Heart left ventricle (tissue), 16 donors: ENCODE data around the gene LDLRAD2. TPM values are rescaled to one million over a fixed set of nuclear protein-coding genes. Genes with fewer than 3 reads are reported as not detected.

Experiments
- ATAC-seq, 4 donors: fragments of 200-7000 bp; cut with Tn5 transposase; one replicate each; pipeline ENCODE4 v1.9.1; 2020 to 2022; ENCODE audit warnings: moderate library complexity in 4 of 4, mild to moderate bottlenecking in 3 of 4, moderate number of reproducible peaks in 1 of 4
- DNase-seq, 5 donors: peaks; one replicate each; pipeline ENCODE4 v3.0.0-alpha.2; 2020
- H3K27ac ChIP-seq, 12 donors: fragments of 200-600 bp; sonication (generic) in 4 of 12; one replicate each; pipeline versions ENCODE4 v1.5.0 to v1.8.0; 2016 to 2022; ENCODE audit warnings: mild to moderate bottlenecking in 2 of 12
- H3K27me3 ChIP-seq, 9 donors: fragments of 200-600 bp; sonication (generic) in 2 of 9; one replicate each; pipeline versions ENCODE4 v1.5.1 to v1.8.0; 2016 to 2022; ENCODE audit warnings: mild to moderate bottlenecking in 3 of 9
- H3K36me3 ChIP-seq, 9 donors: fragments of 200-600 bp; sonication (generic) in 2 of 9; one replicate each; pipeline versions ENCODE4 v1.5.0 to v1.8.0; 2018 to 2022; ENCODE audit warnings: mild to moderate bottlenecking in 2 of 9
- H3K4me1 ChIP-seq, 12 donors: fragments of 200-600 bp; sonication (generic) in 4 of 12; one replicate each; pipeline versions ENCODE4 v1.5.0 to v1.8.0; 2016 to 2022; ENCODE audit warnings: mild to moderate bottlenecking in 3 of 12
- H3K4me3 ChIP-seq, 12 donors: fragments of 200-600 bp; sonication (generic) in 4 of 12; one replicate each; pipeline versions ENCODE4 v1.5.0 to v1.8.0; 2017 to 2022; ENCODE audit warnings: mild to moderate bottlenecking in 9 of 12, moderate library complexity in 4 of 12
- H3K9me3 ChIP-seq, 12 donors: fragments of 200-600 bp; sonication (generic) in 4 of 12; one replicate each; pipeline versions ENCODE4 v1.5.0 to v1.8.0; 2016 to 2022; ENCODE audit warnings: mild to moderate bottlenecking in 1 of 12
- CTCF ChIP-seq, 12 donors: fragments of 200-600 bp; sonication (generic) in 4 of 12; IDR thresholded peaks; one replicate each; pipeline versions ENCODE4 v1.5.0 to v1.8.0; 2018 to 2022; ENCODE audit warnings: antibody characterized with exemption in 12 of 12, mild to moderate bottlenecking in 5 of 12
- POLR2A ChIP-seq, 2 donors: fragments of 450-650 bp; IDR thresholded peaks; one replicate each; pipeline ENCODE4 v1.6.1; 2017; ENCODE audit warnings: antibody characterized with exemption in 2 of 2, mild to moderate bottlenecking in 2 of 2, moderate library complexity in 2 of 2
- WGBS, 4 donors: extraction: QIAGEN DNeasy Blood & Tissue Kit in 2 of 4; methylation state at CpG; one replicate each; pipeline versions ENCODE4 v1.1.5 to v1.1.7; 2013 to 2018; 5-methylcytosine and 5-hydroxymethylcytosine counted together
- intact Hi-C, 10 donors: fragments of 100-400 bp; cut with DNase I; formaldehyde crosslinking; loops; one replicate each; pipeline versions ENCODE4 v1.11.1 to v1.14.2; 2022
- polyA plus RNA-seq, 2 donors: library from polyadenylated mRNA; stranded (reverse); fragments of 200-250 nt; gene quantifications; one replicate each; pipeline ENCODE4 v1.2.3, GENCODE V29; 2013
- total RNA-seq, 9 donors: library from RNA; depleted of rRNA in 2 of 9; stranded (reverse); fragments of >200 nt in 2 of 9; fragmentation: NEBNext Ultra II Directional in 3 of 9; extraction: Animal tissue kit (Norgen Biotek cat#: 25700) in 3 of 9; gene quantifications; one replicate each; pipeline versions ENCODE4 v1.1.0 to v1.2.4, GENCODE V29; 2016 to 2023
- donor health status: ischemic (EF 13 %, LVEDD 7.1; RV severe dilation, severe dysfunction).
- donor health status: healthy with polysubstance abuse.
- donor health status: DM: no; HTN: yes; CAD: no.
- donor health status: DM: no; HTN: no; CAD: no.
- donor health status: ischemic (EF 25% LVEDD 6.9; RV normal size, moderate dysfunction).
- donor health status: ischemic (EF 25% LVEDD 5.7; RV mildly dilated, moderate dysfunction).
- donor health status: healthy.
- donor health status: DM: yes; HTN: yes; CAD: no.
- donor health status: ischemic (EF 35%, LVEDD 5.7; RV mildly dilated, moderate dysfunction).
- donor health status: nonischemic (EF 11% LVEDD 7.7; RV severe dilation, severe dysfunction).
- donor health status: DM: yes; HTN: yes; CAD: no.
- donor health status: PGD.
- donor health status: ischemic (EF 29% LVEDD 5.4; RV normal size, mild dysfunction).
- donor health status: nonischemic (EF 23%, LVEDD 6.1; RV moderate dilation, normal function).

The LDLRAD2 gene
- total and polyA plus RNA-seq, 11 donors: 0.08 to 4.0 (median 0.33) TPM; not detected in 8

GRCh38 chr1:21853131-21853427, 41.0 kb downstream of the LDLRAD2 start:
- H3K27me3 ChIP-seq: no peaks in the 10 kb centered on the region
- peaks cover 21 to 100% (median 100%) of the 10 kb centered on the region in 9 donors for H3K36me3 ChIP-seq
- H3K27ac ChIP-seq: no peak overlapping the region
- ATAC-seq (no peak), DNase-seq (no peak)
- intact Hi-C loops: no loop called here
- H3K9me3 ChIP-seq: no peaks in the 10 kb centered on the region
- TF ChIP-seq POLR2A (IDR thresholded peaks at IDR 0.05) (no peak), CTCF (IDR thresholded peaks at IDR 0.05) (no peak)
- peaks cover 0 to under 1% (median 0%) of the 10 kb centered on the region in 12 donors for H3K4me1 ChIP-seq
- H3K4me3 ChIP-seq: no peak overlapping the region
- WGBS, 4 donors: 83 to 90% (median 86%) methylated on average over 7 of the region's 7 CpGs

GRCh38 chr1:21854090-21854750, 42.2 kb downstream of the LDLRAD2 start:
- DNase-seq (no peak), ATAC-seq (peak in 2 of 4 donors; percentile 4 to 5)
- H3K4me1 ChIP-seq: peaks cover 0 to 3% (median 0%) of the 10 kb centered on the region in 12 donors
- TF ChIP-seq CTCF (IDR thresholded peaks at IDR 0.05): no peak
- TF ChIP-seq POLR2A (IDR thresholded peaks at IDR 0.05): no peak
- H3K4me3 ChIP-seq: no peak overlapping the region
- H3K27ac ChIP-seq: no peak overlapping the region
- 91 to 93% (median 92%) methylated on average over 6 to 21 of the region's 21 CpGs for WGBS, 4 donors
- H3K27me3 ChIP-seq: no peaks in the 10 kb centered on the region
- peaks cover 23 to 100% (median 100%) of the 10 kb centered on the region in 9 donors for H3K36me3 ChIP-seq
- intact Hi-C loops: no loop called here
- no peaks in the 10 kb centered on the region for H3K9me3 ChIP-seq

GRCh38 chr1:21854751-21855131, 42.7 kb downstream of the LDLRAD2 start:
- 85 to 98% (median 92%) methylated on average over 11 to 13 of the region's 13 CpGs for WGBS, 4 donors
- no peak for DNase-seq
- TF ChIP-seq POLR2A (IDR thresholded peaks at IDR 0.05) (no peak), CTCF (IDR thresholded peaks at IDR 0.05) (no peak)
- Histone ChIP-seq H3K4me3 (no peak overlapping the region), H3K4me1 (peaks cover 0 to 3% (median 0%) of the 10 kb centered on the region in 12 donors), H3K36me3 (peaks cover 23 to 100% (median 100%) of the 10 kb centered on the region in 9 donors), H3K27ac (no peak overlapping the region), H3K9me3 (no peaks in the 10 kb centered on the region), H3K27me3 (no peaks in the 10 kb centered on the region)
- intact Hi-C loops: no loop called here
- ATAC-seq: no peak

GRCh38 chr1:21855257-21856096, 43.4 kb downstream of the LDLRAD2 start:
- peak in 2 of 4 donors; percentile 2 to 6 for ATAC-seq
- H3K27ac ChIP-seq: no peak overlapping the region
- WGBS, 4 donors: 88 to 94% (median 91%) methylated on average over 27 to 35 of the region's 35 CpGs
- peaks cover 0 to 3% (median 0%) of the 10 kb centered on the region in 12 donors for H3K4me1 ChIP-seq
- DNase-seq: peak in 1 of 5 donors; percentile 16
- H3K36me3 ChIP-seq: peaks cover 23 to 100% (median 100%) of the 10 kb centered on the region in 9 donors
- TF ChIP-seq POLR2A (IDR thresholded peaks at IDR 0.05) (no peak), CTCF (IDR thresholded peaks at IDR 0.05) (no peak)
- no peak overlapping the region for H3K4me3 ChIP-seq
- intact Hi-C loops: no loop called here
- no peaks in the 10 kb centered on the region for H3K27me3 ChIP-seq
- no peaks in the 10 kb centered on the region for H3K9me3 ChIP-seq
